ENCODE results near the gene KLHL33.

The KLHL33 gene

GRCh38 chr14:20441461-20441860, 5.5 kb upstream of the KLHL33 start:
- Histone ChIP-seq H3K27ac (ENCODE audit: low read depth, low read length) (no peak overlapping the region), H3K4me1 (ENCODE audit: insufficient read depth, low read length) (no peaks in the 10 kb centered on the region), H3K27me3 (ENCODE audit: control insufficient read depth in 1 of 2, insufficient read depth in 2 of 2, low read length in 2 of 2) (no peaks in the 10 kb centered on the region), H3K4me3 (ENCODE audit: low read depth in 1 of 2, low read length in 2 of 2) (no peak overlapping the region), H3K9ac (ENCODE audit: low read length) (no peak overlapping the region), H3K36me3 (ENCODE audit: insufficient read depth, low read length) (peaks cover 16% of the 10 kb centered on the region), H3K9me3 (ENCODE audit: low read length) (no peaks in the 10 kb centered on the region)

GRCh38 chr14:20440882-20441281, 4.9 kb upstream of the KLHL33 start:
- Histone ChIP-seq H3K4me1 (ENCODE audit: insufficient read depth, low read length) (no peaks in the 10 kb centered on the region), H3K9ac (ENCODE audit: low read length) (no peak overlapping the region), H3K36me3 (ENCODE audit: insufficient read depth, low read length) (peaks cover 10% of the 10 kb centered on the region), H3K27ac (ENCODE audit: low read depth, low read length) (no peak overlapping the region), H3K4me3 (ENCODE audit: low read depth in 1 of 2, low read length in 2 of 2) (no peak overlapping the region), H3K27me3 (ENCODE audit: control insufficient read depth in 1 of 2, insufficient read depth in 2 of 2, low read length in 2 of 2) (no peaks in the 10 kb centered on the region), H3K9me3 (ENCODE audit: low read length) (no peaks in the 10 kb centered on the region)

- Histone ChIP-seq H3K27ac (ENCODE audit: low read depth, low read length) (no peak overlapping the region), H3K9me3 (ENCODE audit: low read length) (no peaks in the 10 kb centered on the region), H3K9ac (ENCODE audit: low read length) (no peak overlapping the region), H3K27me3 (ENCODE audit: control insufficient read depth in 1 of 2, insufficient read depth in 2 of 2, low read length in 2 of 2) (peaks cover 0 to 1% of the 10 kb centered on the region in 2 donors), H3K4me3 (ENCODE audit: low read depth in 1 of 2, low read length in 2 of 2) (no peak overlapping the region), H3K36me3 (ENCODE audit: insufficient read depth, low read length) (peaks cover 6% of the 10 kb centered on the region), H3K4me1 (ENCODE audit: insufficient read depth, low read length) (no peaks in the 10 kb centered on the region)
Measured at GRCh38 chr14:20440465-20440864, 4.5 kb upstream of the KLHL33 start.

- Histone ChIP-seq H3K9me3 (ENCODE audit: low read length) (no peaks in the 10 kb centered on the region), H3K4me3 (ENCODE audit: low read depth in 1 of 2, low read length in 2 of 2) (no peak overlapping the region), H3K27ac (ENCODE audit: low read depth, low read length) (no peak overlapping the region), H3K9ac (ENCODE audit: low read length) (no peak overlapping the region), H3K36me3 (ENCODE audit: insufficient read depth, low read length) (no peaks in the 10 kb centered on the region), H3K27me3 (ENCODE audit: control insufficient read depth in 1 of 2, insufficient read depth in 2 of 2, low read length in 2 of 2) (peaks cover 0 to 7% of the 10 kb centered on the region in 2 donors), H3K4me1 (ENCODE audit: insufficient read depth, low read length) (no peaks in the 10 kb centered on the region)
Measured at GRCh38 chr14:20438664-20439063, 2.7 kb upstream of the KLHL33 start.

DNA sequence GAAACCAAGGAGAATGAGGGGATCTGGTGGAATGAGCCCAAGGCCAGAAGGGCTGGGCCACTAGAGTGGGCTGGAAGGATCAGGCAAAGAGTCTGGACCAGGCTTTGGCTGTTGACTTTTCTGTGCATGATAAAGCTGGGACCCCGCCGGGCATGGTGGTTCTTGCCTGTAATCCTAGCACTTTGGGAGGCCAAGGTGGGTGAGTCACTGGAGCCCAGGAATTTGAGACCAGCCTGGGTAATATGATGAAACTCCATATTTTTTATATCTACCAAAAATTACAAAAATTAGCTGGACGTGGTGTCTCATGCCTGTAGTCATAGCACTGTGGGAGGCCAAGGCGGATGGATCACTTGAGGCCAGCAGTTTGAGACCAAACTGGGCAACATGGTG, 393 bp upstream of the KLHL33 start:
- H3K9me3 ChIP-seq (ENCODE audit: low read length): no peaks in the 10 kb centered on the region
- peaks cover 0 to 7% of the 10 kb centered on the region in 2 donors for H3K27me3 ChIP-seq (ENCODE audit: control insufficient read depth in 1 of 2, insufficient read depth in 2 of 2, low read length in 2 of 2)
- H3K4me1 ChIP-seq (ENCODE audit: insufficient read depth, low read length): no peaks in the 10 kb centered on the region
- no peak overlapping the region for H3K27ac ChIP-seq (ENCODE audit: low read depth, low read length)
- H3K9ac ChIP-seq (ENCODE audit: low read length): no peak overlapping the region
- no peak overlapping the region for H3K4me3 ChIP-seq (ENCODE audit: low read depth in 1 of 2, low read length in 2 of 2)
- H3K36me3 ChIP-seq (ENCODE audit: insufficient read depth, low read length): no peaks in the 10 kb centered on the region

GRCh38 chr14:20434701-20435581, 1.0 kb downstream of the KLHL33 start:
- Histone ChIP-seq H3K36me3 (ENCODE audit: insufficient read depth, low read length) (no peaks in the 10 kb centered on the region), H3K4me1 (ENCODE audit: insufficient read depth, low read length) (no peaks in the 10 kb centered on the region), H3K27ac (ENCODE audit: low read depth, low read length) (no peak overlapping the region), H3K27me3 (ENCODE audit: control insufficient read depth in 1 of 2, insufficient read depth in 2 of 2, low read length in 2 of 2) (peaks cover 0 to 7% of the 10 kb centered on the region in 2 donors), H3K9me3 (ENCODE audit: low read length) (no peaks in the 10 kb centered on the region), H3K9ac (ENCODE audit: low read length) (no peak overlapping the region), H3K4me3 (ENCODE audit: low read depth in 1 of 2, low read length in 2 of 2) (peak overlapping the region in 1 of 2 donors; percentile 39)

- Histone ChIP-seq H3K27me3 (ENCODE audit: control insufficient read depth in 1 of 2, insufficient read depth in 2 of 2, low read length in 2 of 2) (peaks cover 0 to 2% of the 10 kb centered on the region in 2 donors), H3K4me1 (ENCODE audit: insufficient read depth, low read length) (no peaks in the 10 kb centered on the region), H3K36me3 (ENCODE audit: insufficient read depth, low read length) (no peaks in the 10 kb centered on the region), H3K9ac (ENCODE audit: low read length) (no peak overlapping the region), H3K27ac (ENCODE audit: low read depth, low read length) (no peak overlapping the region), H3K9me3 (ENCODE audit: low read length) (no peaks in the 10 kb centered on the region), H3K4me3 (ENCODE audit: low read depth in 1 of 2, low read length in 2 of 2) (no peak overlapping the region)
Measured at GRCh38 chr14:20429801-20430669, 5.9 kb downstream of the KLHL33 start.

- Histone ChIP-seq H3K4me1 (ENCODE audit: insufficient read depth, low read length) (no peaks in the 10 kb centered on the region), H3K9me3 (ENCODE audit: low read length) (no peaks in the 10 kb centered on the region), H3K27me3 (ENCODE audit: control insufficient read depth in 1 of 2, insufficient read depth in 2 of 2, low read length in 2 of 2) (no peaks in the 10 kb centered on the region), H3K9ac (ENCODE audit: low read length) (no peak overlapping the region), H3K36me3 (ENCODE audit: insufficient read depth, low read length) (no peaks in the 10 kb centered on the region), H3K27ac (ENCODE audit: low read depth, low read length) (no peak overlapping the region), H3K4me3 (ENCODE audit: low read depth in 1 of 2, low read length in 2 of 2) (no peak overlapping the region)
Measured at GRCh38 chr14:20428802-20429201, 7.2 kb downstream of the KLHL33 start.

DNA sequence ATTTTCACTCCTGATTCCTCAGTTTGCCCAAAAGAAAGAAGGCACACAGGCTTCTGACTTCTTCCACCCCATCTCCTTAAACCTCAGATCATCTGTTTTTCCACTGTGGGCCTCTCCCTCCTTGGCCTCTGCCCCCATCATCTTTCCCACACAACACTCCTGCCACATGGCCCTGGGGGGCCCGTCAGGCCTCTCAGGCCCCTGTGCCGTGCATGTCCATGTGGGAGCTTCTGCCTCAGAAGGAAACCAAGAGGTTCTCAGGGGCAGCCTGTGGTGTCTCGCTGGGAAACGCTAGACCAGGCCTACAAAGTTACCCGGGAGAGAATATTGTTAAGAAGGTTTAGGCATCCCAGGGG, 8.0 kb downstream of the KLHL33 start:
- H3K4me3 ChIP-seq (ENCODE audit: low read depth in 1 of 2, low read length in 2 of 2): no peak overlapping the region
- no peak overlapping the region for H3K27ac ChIP-seq (ENCODE audit: low read depth, low read length)
- H3K9ac ChIP-seq (ENCODE audit: low read length): no peak overlapping the region

GRCh38 chr14:20427231-20428009, 8.5 kb downstream of the KLHL33 start:
- no peak overlapping the region for H3K27ac ChIP-seq (ENCODE audit: low read depth, low read length)

More for the DNA sequence above, 8.0 kb downstream of the KLHL33 start:
- Histone ChIP-seq H3K9me3 (ENCODE audit: low read length) (no peaks in the 10 kb centered on the region), H3K27me3 (ENCODE audit: control insufficient read depth in 1 of 2, insufficient read depth in 2 of 2, low read length in 2 of 2) (no peaks in the 10 kb centered on the region), H3K36me3 (ENCODE audit: insufficient read depth, low read length) (no peaks in the 10 kb centered on the region), H3K4me1 (ENCODE audit: insufficient read depth, low read length) (no peaks in the 10 kb centered on the region)

GRCh38 chr14:20424851-20425250, 11.1 kb downstream of the KLHL33 start:
- Histone ChIP-seq H3K36me3 (ENCODE audit: insufficient read depth, low read length) (no peaks in the 10 kb centered on the region), H3K27ac (ENCODE audit: low read depth, low read length) (no peak overlapping the region), H3K27me3 (ENCODE audit: control insufficient read depth in 1 of 2, insufficient read depth in 2 of 2, low read length in 2 of 2) (no peaks in the 10 kb centered on the region), H3K9ac (ENCODE audit: low read length) (no peak overlapping the region), H3K9me3 (ENCODE audit: low read length) (no peaks in the 10 kb centered on the region), H3K4me3 (ENCODE audit: low read depth in 1 of 2, low read length in 2 of 2) (no peak overlapping the region), H3K4me1 (ENCODE audit: insufficient read depth, low read length) (no peaks in the 10 kb centered on the region)

More at GRCh38 chr14:20427231-20428009, 8.5 kb downstream of the KLHL33 start:
- Histone ChIP-seq H3K9me3 (ENCODE audit: low read length) (no peaks in the 10 kb centered on the region), H3K9ac (ENCODE audit: low read length) (no peak overlapping the region), H3K36me3 (ENCODE audit: insufficient read depth, low read length) (no peaks in the 10 kb centered on the region), H3K4me1 (ENCODE audit: insufficient read depth, low read length) (no peaks in the 10 kb centered on the region), H3K27me3 (ENCODE audit: control insufficient read depth in 1 of 2, insufficient read depth in 2 of 2, low read length in 2 of 2) (no peaks in the 10 kb centered on the region), H3K4me3 (ENCODE audit: low read depth in 1 of 2, low read length in 2 of 2) (no peak overlapping the region)
